Measurements from ENCODE around the gene SORBS1.

DNA sequence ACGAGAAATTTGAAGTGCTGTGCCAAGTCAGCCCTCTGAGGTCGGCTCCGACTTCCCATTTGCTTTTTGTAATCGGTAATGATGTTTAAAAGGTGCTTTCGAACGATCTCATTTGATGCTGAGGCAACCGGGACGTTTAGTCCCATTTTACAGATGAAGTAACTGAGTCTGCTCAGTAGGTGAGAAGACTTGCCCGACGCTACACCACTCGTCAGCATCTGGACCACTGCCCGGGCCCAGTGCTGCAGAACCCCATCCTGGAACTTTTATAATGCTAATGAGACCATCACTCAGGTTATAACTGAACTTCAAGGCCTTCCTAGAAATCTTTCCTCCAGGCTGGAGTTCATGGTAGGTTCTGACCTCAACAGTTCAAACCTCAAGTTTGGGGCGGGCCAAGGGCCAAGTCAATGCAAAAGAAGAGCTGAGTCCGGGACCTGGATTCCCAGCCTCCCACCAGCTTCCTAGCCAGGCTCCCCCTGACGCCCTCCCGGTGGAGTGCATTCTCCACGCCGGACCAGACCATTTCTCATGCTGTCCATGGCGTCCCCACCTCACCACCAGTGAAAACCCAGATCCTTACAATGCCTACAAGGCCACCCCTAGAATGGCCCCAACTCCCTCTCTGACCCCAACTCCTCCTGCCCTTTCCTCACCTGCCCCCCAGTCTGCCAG is 269.7 kb downstream of the SORBS1 start:
- no peak for TF ChIP-seq CTCF (conservative IDR thresholded peaks at IDR 0.05; ENCODE audit: low read length)
- TF ChIP-seq EZH2phosphoT487 (IDR thresholded peaks at IDR 0.05; ENCODE audit: borderline replicate concordance, low read depth, low read length), result no peak
